ENCODE data around the gene FGR. TPM values are rescaled to one million over a fixed set of nuclear protein-coding genes. Genes with fewer than 3 reads are reported as not detected.

The FGR gene
- 0.13 TPM in 1 of 2 replicates, not detected in the other for total RNA-seq

GRCh38 chr1:27634985-27635367 lies at the start of gene FGR:
TSS of gene FGR (minus strand) at chr1:27635185. CDS start at chr1:27623916, 11,269 bp downstream.

GRCh38 chr1:27671964-27672749 lies 37.2 kb upstream of the FGR start, which contains the start of gene IFI6:
TSS of gene IFI6 (minus strand) at chr1:27672192. CDS start at chr1:27669314, 2,878 bp downstream.

GRCh38 chr1:27603681-27604578 lies 31.1 kb downstream of the FGR start, which contains the start of gene AHDC1:
TSS of gene AHDC1 (minus strand) at chr1:27604144. CDS start at chr1:27552115, 52,029 bp downstream.

Small RNA genes lying within 50 kb of the gene (small RNA-seq; reads per million reads assigned to genes)
- gene AL031729.1: not detected
- not detected for gene RNU6-949P

Other genes starting within 250 kb of the FGR start
- under 0.01 and 0.11 TPM in 2 replicates for gene GPR3, start 242.6 kb downstream of the FGR start, total RNA-seq
- gene WASF2, start 145.0 kb downstream of the FGR start, total RNA-seq: 28.6 and 30.1 TPM in 2 replicates
- 14.0 and 14.3 TPM in 2 replicates for gene AHDC1, start 31.0 kb downstream of the FGR start, total RNA-seq
- gene IFI6, start 37.0 kb upstream of the FGR start, total RNA-seq: 47.0 and 320 TPM in 2 replicates
- gene FAM76A, start 90.8 kb upstream of the FGR start, total RNA-seq: 19.9 and 23.4 TPM in 2 replicates
- 55.8 and 61.5 TPM in 2 replicates for gene STX12, start 138.0 kb upstream of the FGR start, total RNA-seq
- 33.1 and 33.2 TPM in 2 replicates for gene PPP1R8, start 195.6 kb upstream of the FGR start, total RNA-seq
- 6.1 and 9.0 TPM in 2 replicates for gene THEMIS2, start 237.4 kb upstream of the FGR start, total RNA-seq

Measured in articular chondrocyte of knee joint (primary cell).